HG02981 (cell line): ENCODE results near the gene GPR21.

Experiments used
- ATAC-seq: cut with Tn5 transposase; IDR thresholded peaks from one replicate; pipeline ENCODE4 v1.9.1; 2021; ENCODE audit warnings: mild to moderate bottlenecking, moderate library complexity; ENCODE audit not compliant: unreplicated experiment

The GPR21 gene

DNA sequence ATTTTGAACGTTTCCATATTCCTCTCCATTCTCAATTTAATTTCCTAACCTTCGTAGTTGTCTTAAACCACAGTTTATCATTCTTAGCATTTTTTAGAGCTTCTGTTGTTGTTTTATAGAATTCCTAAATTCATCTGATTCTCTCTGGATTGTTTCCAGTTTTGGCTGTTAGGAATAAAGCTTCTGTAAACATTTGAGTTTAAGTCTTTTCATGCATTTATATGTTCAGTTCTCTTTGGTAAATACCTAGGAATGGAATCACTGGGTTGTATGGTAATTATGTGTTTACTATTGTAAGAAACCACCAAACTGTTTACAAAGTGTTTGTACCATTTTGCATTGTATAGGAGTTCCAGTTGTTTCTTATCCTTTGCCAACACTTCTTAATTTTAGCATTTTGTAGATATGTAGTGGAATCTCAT, 29.7 kb downstream of the GPR21 start:
- ATAC-seq, result no peak

DNA sequence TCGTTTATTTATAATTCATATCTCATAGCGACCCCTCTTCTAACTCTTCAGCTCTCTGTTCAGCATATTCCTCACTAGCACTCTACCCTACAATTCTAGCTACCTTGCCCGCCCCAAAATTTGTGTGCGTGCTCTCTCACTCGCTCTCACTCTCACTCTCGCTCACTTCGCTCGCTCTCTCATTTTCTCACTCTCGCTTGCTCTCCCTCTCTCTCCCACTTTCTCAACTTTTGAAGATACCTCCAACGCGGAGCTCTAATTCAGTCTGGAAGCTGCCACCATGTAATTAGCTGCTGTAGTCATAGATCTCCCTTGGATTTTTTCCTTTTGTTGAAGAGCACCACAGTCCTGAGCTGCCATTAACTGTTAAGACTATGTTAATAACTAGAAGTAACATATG, 30.4 kb downstream of the GPR21 start:
- ATAC-seq, result no peak

DNA sequence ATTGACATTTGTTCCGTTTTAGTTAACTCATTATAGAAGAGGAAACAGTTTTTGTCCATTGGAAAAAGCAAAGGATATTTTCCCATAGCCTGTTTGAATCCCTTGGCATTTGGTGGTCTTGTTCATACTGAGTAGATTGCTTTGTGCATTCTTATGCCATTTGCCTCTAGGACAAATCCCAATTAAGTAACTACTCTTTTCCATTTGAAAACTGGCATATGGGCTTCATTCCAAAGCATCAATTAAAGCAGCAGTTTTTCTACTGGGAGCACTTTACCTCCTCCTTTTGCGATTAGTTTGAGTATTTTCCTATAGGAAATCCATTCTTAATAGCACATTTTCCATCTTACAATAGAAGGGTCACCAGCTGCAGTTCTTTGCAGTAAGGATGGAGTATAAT, 31.2 kb downstream of the GPR21 start:
- ATAC-seq, result no peak

DNA sequence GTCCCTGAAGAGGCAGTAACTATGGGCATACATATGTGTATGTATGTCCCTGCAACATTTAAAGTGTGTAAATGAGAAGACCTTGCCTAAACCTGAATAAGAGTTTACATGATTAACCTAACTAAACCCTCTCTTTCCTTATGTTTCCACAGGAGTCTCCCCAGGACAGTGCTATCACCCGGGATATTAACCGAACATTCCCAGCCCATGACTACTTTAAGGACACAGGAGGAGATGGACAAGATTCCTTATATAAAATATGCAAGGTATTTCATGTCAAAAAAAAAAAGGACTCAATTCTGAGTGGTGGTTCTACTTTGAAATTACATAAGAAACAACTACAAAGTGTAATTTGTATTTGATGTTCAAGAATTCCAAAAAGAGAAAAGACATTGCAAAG, 31.7 kb downstream of the GPR21 start:
- ATAC-seq, result no peak

DNA sequence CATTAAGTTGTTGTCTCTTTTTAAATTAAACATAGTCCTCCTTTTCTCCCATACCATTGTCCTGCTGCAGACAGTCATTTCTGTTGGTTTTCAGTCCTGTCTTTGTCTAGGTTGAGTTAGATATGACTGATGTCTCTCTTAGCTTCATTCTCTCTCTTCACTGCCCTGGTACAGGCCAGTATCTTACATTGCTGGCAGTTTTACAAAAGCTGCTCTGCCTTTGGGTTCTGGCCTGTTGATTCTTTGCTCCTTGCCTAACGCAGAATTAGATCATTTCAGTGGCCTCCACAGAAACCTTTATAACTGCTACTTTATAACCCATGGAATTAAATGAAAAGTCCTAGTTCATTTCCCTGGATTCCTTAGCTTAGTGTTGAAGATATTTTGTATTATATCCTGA, 33.7 kb downstream of the GPR21 start:
- no peak for ATAC-seq

DNA sequence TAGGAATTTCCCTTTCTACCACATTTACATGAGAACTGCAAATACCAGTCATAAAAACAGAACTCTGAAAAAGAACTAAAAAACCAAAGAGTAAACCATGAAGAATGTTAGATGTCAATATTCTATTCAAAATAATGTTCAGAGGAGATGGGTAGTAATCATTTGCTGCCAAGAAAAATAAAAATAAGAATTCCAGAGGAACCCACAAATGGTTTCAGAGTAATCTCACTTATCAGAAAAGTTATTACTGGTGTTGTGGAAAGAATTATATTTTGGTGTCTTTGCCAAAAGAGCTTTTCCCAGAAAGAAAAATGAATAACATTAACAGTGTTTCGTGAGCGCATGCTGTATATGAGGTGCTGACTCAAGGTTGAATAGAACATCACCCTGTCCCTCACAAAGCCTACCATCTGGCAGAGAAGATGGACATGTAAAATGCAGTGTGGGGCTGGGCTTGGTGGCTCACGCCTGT, 35.6 kb downstream of the GPR21 start:
- no peak for ATAC-seq

DNA sequence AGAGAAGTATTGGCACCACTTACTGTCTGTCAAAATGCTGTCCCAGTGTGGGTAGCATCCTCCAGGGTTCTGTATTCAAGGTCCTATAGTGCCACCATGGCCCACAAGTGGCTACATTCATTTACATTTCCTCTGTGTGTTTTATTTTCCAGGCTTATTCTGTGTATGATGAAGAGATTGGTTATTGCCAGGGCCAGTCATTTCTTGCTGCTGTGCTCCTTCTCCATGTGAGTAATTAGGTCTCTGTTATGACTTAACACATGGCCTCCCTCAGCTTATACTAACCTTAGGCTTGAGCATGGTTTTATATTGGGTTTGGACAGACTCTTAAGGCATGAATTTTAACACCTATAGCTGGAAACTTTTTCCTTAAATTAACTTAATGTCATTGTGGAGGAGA, 36.7 kb downstream of the GPR21 start:
- no peak for ATAC-seq

DNA sequence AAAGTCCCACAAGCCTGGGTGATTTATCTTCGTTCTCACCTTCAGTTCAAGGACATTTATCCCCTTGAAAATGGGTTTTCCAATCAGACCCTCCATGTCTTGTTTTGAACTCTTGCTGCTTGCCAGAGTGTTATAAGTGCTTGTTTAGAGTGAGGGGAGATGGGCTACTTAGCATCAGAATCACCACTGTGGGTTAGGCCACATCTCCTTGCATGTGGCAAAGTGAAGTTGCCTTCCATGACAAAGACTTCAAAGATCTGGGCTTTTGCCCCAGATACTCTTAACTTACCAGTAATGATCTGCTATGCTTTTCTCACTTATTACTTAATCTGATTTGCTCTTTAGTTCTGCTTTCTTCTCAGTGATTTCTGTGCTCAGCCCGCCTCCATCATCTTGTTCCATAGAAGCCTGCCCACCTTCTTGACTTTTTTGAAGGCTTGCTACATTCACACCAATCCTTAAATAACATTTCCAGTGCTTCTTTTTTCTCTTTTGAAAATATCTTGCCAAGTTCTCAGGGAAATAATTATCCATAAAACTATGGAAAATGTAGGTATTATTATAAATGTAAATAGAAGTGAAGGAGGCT, 39.0 kb downstream of the GPR21 start:
- no peak for ATAC-seq

DNA sequence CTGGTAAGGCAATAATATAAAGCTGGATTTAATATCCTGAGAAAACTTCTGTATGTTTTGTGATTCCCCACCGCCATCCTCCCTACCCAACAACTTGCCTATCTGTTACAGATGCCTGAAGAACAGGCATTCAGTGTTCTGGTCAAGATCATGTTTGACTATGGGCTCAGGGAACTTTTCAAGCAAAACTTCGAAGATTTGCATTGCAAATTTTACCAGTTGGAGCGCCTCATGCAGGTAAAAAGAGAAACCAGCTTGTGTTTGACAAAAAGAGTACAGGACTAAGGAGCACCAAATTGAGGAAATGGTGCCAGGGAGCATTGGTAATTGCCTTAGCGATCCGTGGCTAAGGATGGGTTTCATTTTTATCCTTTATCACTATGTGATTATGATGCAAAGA, 40.0 kb downstream of the GPR21 start:
- no peak for ATAC-seq

DNA sequence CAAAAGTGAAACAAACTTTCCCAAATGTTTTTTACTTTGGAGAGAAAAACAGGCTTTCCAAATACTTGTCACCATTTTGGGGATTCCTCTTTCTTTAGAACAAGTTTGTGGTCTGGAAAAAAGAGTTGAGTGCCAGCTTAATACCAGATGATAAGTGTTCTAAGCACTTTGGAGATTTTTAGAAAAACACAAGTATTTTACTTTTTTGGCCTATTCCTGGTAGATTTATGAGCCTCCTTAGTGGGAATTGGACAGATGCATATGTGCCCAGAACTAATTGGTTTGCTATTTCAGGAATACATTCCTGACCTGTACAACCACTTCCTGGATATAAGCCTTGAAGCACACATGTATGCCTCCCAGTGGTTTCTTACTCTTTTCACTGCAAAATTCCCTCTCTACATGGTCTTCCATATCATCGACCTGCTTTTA, 40.5 kb downstream of the GPR21 start:
- ATAC-seq, result no peak

DNA sequence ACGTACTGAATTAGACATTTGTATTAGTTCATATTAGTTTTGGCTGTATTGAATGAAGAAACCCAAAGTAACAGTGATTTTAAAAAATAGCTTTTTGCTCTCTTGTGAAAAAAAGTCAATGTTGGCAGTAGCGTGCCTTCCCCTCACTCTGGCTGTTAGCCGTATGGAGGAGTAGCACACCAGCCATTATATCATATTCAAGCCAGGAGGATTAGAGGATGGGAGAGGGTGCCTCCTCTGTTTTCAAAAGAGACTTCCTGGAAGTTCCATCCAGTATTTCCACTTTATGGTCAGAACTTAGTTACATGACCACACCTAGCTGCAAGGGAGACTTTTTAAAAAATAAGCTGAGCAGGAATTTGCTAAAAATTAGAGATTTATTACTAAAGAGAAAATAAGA, 41.2 kb downstream of the GPR21 start:
- ATAC-seq, result no peak

DNA sequence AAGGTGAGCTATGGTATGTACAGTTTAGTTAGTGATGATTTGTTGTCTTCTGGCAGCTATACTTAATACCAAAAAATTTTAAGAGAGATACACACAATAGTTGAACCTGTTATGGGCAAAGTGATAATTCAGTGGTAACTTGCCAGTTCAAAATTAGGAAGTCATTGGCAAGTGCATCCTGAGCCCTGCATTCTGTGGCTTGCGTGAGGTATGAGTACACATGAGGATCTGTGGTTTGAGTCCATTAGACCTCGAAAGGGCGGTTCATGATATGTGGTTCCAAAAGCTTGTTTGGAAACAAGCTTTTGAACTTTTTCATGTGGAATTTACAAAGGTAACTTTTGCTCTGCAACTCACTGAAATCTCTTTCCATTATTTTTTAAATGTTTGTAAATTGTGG, 47.0 kb downstream of the GPR21 start:
- no peak for ATAC-seq

DNA sequence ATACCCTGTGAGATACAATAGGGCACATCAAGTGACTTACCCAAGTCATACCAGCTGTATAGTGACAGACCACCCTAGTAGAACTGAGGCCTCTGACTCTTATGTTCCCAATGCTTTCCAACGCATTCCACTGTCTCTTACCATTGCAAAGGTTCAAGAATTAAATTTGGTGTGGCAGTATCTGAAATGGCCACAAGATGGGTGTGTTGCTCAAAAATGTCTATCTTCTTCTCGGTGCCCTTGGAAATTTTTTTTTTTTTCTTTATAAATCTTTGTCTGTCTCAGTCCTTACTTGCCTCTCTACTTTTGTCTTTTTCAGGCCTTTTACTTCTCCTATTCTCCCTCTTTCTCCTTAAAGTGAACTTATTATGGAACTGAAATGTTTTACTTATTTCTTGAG, 48.4 kb downstream of the GPR21 start:
- ATAC-seq, result no peak

DNA sequence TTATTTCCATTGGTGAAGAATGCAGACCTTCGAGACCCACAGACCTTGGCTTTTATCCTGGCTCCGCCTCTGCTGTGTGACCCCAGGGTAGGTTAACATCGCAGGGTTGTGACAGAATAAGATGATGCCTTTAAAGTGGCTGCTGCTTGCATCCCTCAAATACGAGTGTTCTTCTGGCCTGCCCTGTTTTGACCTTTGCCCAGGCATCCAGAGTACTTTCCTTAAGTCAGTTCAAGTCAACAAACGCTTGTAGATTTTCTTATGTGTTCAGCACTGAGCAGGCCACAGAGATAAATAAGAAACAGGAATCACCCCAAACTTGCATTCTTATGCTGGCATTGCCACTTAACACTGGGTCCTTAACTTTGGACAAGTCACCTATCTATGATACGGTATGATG, 50.2 kb downstream of the GPR21 start:
- no peak for ATAC-seq

DNA sequence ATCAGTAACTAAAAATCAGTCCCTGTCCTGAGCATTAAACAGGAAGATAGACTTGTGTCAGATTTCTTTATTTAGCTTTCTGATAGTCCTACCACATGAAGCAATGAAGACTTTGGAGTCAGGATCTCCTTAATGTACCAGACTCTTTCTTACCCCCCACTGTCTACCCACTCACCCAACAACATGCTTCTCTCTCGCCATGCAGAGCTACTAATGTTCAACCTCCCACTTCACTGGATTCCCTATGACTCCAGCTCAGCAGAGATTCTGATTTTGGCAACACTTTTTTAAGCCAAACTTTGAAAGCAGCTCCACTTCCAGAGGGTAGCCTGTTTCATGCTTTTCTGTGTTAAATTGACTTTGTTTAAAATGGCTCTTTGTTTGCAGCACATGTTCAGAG, 50.8 kb downstream of the GPR21 start:
- no peak for ATAC-seq
